GM19043 (cell line): ENCODE measurements around the gene RNPS1.
"Not testable (repeated sequence)": the region's sequence is repeated elsewhere in the genome, so short reads cannot be mapped to it uniquely, and the experiment has no call there.

Experiments
- ATAC-seq: cut with Tn5 transposase; IDR thresholded peaks from one replicate; pipeline ENCODE4 v1.9.1; 2021; ENCODE audit warnings: low read depth; ENCODE audit not compliant: unreplicated experiment

The RNPS1 gene

GRCh38 chr16:2284001-2284770 lies 16.3 kb upstream of the RNPS1 start:
- ATAC-seq: no peak

- no peak for ATAC-seq
Observed at GRCh38 chr16:2282866-2283555, 15.1 kb upstream of the RNPS1 start.

DNA sequence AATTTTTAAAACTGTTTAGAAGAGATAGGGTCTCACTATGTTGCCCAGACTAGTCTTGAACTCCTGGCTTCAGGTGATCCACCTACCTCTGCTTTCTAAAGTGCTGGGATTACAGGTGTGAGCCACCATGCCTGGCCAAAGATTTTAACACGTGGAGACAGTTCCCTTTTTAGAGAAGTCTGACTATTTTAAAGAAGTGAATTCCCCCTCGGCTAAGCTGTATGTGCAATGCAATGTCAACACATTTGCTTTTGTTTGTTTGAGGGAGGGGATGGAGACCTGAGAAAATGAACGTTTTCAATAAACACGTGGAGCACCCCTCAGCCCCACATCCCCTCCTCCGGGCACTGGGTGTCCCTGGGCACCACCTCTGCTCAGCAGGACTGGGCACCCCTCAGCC lies 14.3 kb upstream of the RNPS1 start:
- ATAC-seq: no peak

DNA sequence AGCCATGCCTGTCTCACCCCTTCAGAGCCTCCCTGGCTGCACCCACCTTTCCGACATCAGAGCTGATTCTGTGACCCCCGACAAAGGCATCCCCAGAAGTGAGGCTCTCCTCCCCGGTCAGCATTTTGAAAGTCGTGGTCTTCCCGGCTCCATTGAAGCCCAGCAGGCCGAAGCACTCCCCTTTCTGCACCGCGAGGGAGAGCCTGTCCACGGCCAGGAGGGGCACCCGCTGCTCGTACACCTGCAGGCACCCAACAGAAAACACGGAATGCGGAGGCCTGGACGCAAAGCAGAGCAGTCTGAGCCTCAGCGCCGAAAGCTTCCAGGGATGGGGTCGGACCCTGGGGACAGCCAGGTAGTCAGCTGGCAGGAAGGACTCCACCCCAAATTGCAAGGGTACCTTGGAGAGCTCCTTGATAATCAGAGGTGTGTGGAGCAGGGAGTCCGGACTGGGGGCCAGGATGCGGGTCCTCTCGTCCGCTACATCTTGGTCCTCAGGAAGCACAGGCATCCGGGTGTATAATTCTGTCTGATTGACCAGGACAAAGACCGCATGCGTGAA lies 13.1 kb upstream of the RNPS1 start:
- no peak for ATAC-seq

- no peak for ATAC-seq
Observed at GRCh38 chr16:2280461-2280860, 12.5 kb upstream of the RNPS1 start.

- no peak for ATAC-seq
Observed at GRCh38 chr16:2278956-2279800, 11.3 kb upstream of the RNPS1 start.

DNA sequence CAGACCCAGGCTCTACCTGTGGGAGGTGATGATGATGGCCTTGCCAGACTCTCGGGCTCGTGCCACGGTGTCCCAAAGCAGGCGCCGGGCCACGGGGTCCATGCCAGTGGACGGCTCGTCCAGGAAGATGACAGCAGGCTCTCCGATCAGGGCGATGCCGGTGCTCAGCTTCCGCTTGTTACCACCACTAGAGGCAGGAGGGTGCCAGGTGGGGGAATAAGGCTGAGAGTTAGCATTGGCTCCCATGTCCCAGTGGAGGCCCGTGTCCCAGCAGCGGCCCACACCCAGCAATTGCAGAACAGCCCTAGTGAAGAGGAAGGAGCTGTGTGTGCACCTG lies 10.3 kb upstream of the RNPS1 start:
- no peak for ATAC-seq

GRCh38 chr16:2277466-2278271 lies 9.7 kb upstream of the RNPS1 start:
- ATAC-seq: no peak

GRCh38 chr16:2276368-2277195 lies 8.7 kb upstream of the RNPS1 start:
- no peak for ATAC-seq

GRCh38 chr16:2275476-2276367 lies 7.8 kb upstream of the RNPS1 start:
- no peak for ATAC-seq

- ATAC-seq: no peak
Observed at GRCh38 chr16:2273931-2274330, 6.0 kb upstream of the RNPS1 start.

- ATAC-seq: no peak
Observed at GRCh38 chr16:2273484-2273883, 5.6 kb upstream of the RNPS1 start.

- no peak for ATAC-seq
Observed at GRCh38 chr16:2271848-2272461, 4.0 kb upstream of the RNPS1 start.

- ATAC-seq: no peak
Observed at GRCh38 chr16:2270588-2271470, 2.9 kb upstream of the RNPS1 start.

- no peak for ATAC-seq
Observed at GRCh38 chr16:2270070-2270462, 2.1 kb upstream of the RNPS1 start.

GRCh38 chr16:2267505-2267912 lies 417 bp downstream of the RNPS1 start:
- peak; percentile 47 for ATAC-seq

GRCh38 chr16:2266887-2267286 lies 1.0 kb downstream of the RNPS1 start:
- ATAC-seq: not testable (repeated sequence)
